HG03135 (cell line): ENCODE results near the gene IBTK.
"Not testable (repeated sequence)": the region's sequence is repeated elsewhere in the genome, so short reads cannot be mapped to it uniquely, and the experiment has no call there.

Experiments
- ATAC-seq: cut with Tn5 transposase; IDR thresholded peaks from one replicate; pipeline ENCODE4 v1.9.1; 2021; ENCODE audit warnings: mild to moderate bottlenecking, moderate library complexity; ENCODE audit not compliant: unreplicated experiment

Gene IBTK

DNA sequence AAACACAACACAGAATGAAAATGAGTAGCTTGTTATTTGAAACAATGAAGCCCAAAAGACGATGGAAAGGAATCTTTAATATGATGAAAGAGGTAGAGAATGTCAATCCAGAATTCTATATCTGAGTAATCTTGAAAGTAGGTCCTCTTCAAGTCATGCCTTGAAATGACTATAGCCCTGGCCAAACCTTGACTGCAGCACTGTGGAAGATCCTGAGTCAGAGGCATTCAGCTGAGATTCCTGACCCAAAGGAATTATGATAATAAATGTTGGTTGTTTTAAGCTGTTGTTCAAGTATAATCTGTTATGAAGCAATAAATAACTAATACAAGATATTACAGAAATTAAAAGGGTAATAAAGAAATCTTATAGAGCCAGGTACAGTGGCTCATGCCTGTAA is 64.8 kb downstream of the IBTK start:
- ATAC-seq, result no peak

DNA sequence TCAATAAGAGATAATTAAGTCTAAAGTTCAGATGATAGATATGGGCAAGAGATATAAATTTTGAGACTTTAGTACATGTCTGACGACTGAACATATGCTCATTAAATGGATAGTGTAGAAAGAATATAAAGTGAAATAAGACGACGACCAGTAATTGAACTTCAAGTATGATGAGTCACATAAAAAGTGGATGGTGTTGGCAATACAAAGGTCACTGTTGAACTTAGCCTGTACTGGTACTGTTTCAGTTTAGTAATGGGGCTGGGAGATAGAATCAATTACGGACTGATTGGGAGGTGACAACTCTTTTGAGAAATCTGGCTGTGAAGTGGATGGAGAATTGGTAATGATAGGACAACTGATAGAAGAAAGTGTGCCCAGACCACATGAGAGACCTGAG is 68.1 kb downstream of the IBTK start:
- no peak for ATAC-seq

GRCh38 chr6:82178759-82179112 is 68.8 kb downstream of the IBTK start:
- no peak for ATAC-seq

- no peak for ATAC-seq
These were observed 69.3 kb downstream of the IBTK start for GRCh38 chr6:82178077-82178758.

GRCh38 chr6:82176616-82177015 is 70.9 kb downstream of the IBTK start:
- no peak for ATAC-seq

GRCh38 chr6:82172594-82172993 is 75.0 kb downstream of the IBTK start:
- ATAC-seq, result no peak

DNA sequence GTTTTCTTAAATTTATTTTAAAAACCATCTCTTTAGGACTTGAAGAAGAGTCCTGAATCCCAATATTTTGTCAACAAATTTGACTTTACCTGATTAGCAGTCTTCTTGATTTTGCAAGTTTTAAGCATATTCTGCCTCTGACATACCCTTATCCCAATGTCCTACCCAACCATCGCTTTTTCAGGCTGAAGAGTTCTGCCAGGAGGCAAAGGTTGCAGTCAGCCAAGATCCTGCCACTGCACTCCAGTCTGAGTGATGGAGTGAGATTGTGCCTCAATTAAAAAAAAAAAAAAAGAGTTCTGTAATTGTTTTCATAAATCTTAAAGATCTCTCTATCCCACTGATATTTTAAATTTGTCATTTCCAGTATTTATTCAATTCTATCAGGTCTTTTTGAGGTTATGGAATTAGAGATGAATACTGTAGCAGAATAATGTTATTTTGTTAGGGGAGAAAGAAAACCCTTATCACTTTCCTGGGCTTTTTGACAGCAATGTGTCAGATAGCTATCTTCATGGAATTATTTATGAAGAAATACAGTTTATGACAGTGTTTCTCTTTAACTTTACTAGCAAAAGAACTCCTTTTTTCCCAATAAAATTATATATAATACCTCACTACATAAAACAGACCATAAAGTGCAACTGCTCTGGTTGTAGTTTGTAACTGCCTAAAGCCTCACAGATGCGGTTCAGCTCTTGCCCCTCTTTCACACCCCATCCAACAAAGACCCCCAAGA is 78.2 kb downstream of the IBTK start:
- no peak for ATAC-seq

- no peak for ATAC-seq
These were observed 81.1 kb downstream of the IBTK start for GRCh38 chr6:82166493-82166892.

DNA sequence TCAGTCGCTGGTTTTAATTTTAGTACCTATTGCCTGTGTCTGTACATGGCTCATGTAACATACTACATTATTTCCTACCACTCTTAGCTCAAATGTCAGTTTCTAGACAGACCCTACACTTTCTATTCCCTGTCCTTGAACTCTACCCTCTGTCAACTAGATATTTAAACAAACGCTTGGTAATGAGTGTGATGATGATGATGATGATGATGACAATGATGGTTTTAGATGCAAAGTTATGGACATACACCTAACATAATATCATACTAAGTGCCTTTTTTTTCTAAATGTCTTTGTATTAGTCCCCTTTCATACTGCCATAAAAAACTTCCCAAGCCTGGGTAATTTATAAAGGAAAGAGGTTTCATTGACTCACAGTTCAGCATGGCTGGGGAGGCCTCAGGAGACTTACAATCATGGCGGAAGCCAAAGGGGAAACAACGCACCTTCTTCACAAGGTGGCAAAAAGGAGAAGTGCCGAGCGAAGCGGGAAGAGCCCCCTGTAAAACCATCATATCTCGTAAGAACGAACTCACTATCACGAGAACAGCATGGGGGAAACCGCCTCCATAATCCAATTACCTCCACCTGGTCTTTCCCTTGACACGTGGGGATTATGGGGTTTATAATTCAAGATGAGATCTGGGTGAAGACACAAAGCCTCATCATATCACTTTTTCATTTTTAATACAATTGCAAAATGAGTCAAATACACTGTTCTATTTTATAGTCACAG is 87.1 kb downstream of the IBTK start:
- ATAC-seq, result no peak

DNA sequence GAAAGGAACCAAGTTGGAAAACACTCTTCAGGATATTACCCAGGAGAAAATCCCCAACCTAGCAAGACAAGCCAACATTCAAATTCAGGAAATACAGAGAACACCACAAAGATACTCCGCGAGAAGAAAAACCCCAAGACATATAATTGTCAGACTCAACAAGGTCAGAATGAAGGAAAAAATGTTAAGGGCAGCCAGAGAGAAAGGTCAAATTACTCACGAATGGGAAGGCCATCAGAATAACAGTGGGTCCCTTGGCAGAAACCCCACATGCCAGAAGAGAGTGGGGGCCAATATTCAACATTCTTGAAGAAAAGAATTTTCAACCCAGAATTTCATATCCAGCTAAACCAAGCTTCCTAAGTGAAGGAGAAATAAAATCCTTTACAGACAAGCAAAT is 94.8 kb downstream of the IBTK start:
- ATAC-seq, result not testable (repeated sequence)

- not testable (repeated sequence) for ATAC-seq
These were observed 96.4 kb downstream of the IBTK start for GRCh38 chr6:82151147-82151546.

DNA sequence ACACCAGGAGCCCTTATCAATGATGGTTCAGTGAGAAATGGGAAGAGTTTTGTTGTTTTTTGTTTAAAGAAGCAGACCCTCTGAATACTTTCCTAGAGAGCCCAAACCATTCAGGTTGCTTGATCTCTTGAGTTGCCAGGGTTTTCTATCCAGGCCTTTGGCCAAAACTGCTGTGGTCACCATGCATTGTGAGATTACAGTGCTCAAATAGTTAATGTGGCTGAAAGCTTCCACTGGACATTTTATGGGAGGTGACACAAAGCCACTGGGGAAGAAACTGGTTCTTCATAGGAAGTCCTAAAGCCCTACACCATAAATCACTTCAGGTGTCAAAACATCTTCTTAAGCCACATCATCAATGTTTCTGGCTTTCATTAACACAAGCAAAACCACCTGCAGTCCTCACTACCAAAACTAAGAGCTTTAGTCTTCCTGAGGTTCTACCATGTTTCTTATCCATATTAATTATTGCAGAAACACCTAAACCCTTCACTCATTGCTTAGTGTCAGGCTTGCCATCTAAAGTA is 101.6 kb downstream of the IBTK start:
- ATAC-seq, result no peak

GRCh38 chr6:82144852-82145340 is 102.6 kb downstream of the IBTK start:
- ATAC-seq, result no peak

- ATAC-seq, result peak; percentile 76
These were observed 103.3 kb downstream of the IBTK start for GRCh38 chr6:82144007-82144851.

- ATAC-seq, result no peak
These were observed 104.5 kb downstream of the IBTK start for GRCh38 chr6:82143041-82143481.

- no peak for ATAC-seq
These were observed 105.0 kb downstream of the IBTK start for GRCh38 chr6:82142524-82142923.

- no peak for ATAC-seq
These were observed 109.3 kb downstream of the IBTK start for GRCh38 chr6:82138075-82138791.

DNA sequence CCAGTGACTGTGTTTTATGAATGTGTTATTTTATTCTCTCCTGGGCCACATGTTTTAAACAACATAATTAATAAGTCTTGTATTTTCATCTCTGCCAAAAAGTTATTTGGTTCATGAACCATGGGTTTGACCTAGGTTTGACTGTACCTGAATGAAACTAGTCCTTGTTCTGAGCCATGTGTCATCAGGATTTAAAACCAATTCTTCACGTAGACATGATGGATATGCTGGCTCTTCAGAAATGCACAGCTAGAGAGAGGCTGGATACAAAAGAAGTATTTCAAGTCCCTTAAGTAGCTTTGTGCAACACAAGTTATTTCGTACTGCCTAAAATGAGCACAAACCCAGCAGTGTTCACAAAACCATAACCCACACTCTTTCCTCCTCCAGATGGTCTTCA is 116.1 kb downstream of the IBTK start:
- no peak for ATAC-seq

GRCh38 chr6:82129797-82130196 is 117.7 kb downstream of the IBTK start:
- ATAC-seq, result no peak

- ATAC-seq, result not testable (repeated sequence)
These were observed 118.6 kb downstream of the IBTK start for GRCh38 chr6:82128973-82129372.
